Glutamatergic neuron (in vitro differentiated cells): Measurements from ENCODE around the gene CEPT1. TPM values are rescaled to one million over a fixed set of nuclear protein-coding genes. Genes with fewer than 3 reads are reported as not detected.

Experiments used
- DNase-seq: peaks from one replicate; pipeline ENCODE4 v3.0.0; 2022
- H3K27ac Mint-ChIP-seq: one replicate; pipeline ENCODE4 v1.8.0; 2020; ENCODE audit warnings: mild to moderate bottlenecking, mixed read lengths, inconsistent platforms; ENCODE audit not compliant: unreplicated experiment
- H3K27me3 Mint-ChIP-seq: one replicate; pipeline ENCODE4 v1.8.0; 2020; ENCODE audit warnings: mild to moderate bottlenecking, moderate library complexity, mixed read lengths, inconsistent platforms; ENCODE audit not compliant: unreplicated experiment
- H3K36me3 Mint-ChIP-seq: one replicate; pipeline ENCODE4 v1.8.0; 2020; ENCODE audit warnings: mild to moderate bottlenecking, mixed read lengths, inconsistent platforms; ENCODE audit not compliant: unreplicated experiment
- H3K4me1 Mint-ChIP-seq: one replicate; pipeline ENCODE4 v1.8.0; 2020; ENCODE audit warnings: mild to moderate bottlenecking, low read depth, mixed read lengths, inconsistent platforms; ENCODE audit not compliant: unreplicated experiment
- H3K4me3 Mint-ChIP-seq: one replicate; pipeline ENCODE4 v1.8.0; 2020; ENCODE audit warnings: mild to moderate bottlenecking, mixed read lengths, inconsistent platforms; ENCODE audit not compliant: unreplicated experiment
- H3K9me3 Mint-ChIP-seq: one replicate; pipeline ENCODE4 v1.8.0; 2020; ENCODE audit warnings: mild to moderate bottlenecking, moderate library complexity, mixed read lengths, inconsistent platforms; ENCODE audit not compliant: unreplicated experiment
- CTCF ChIP-seq: fragments of 200-600 bp; sonication (generic); IDR thresholded peaks from one replicate; pipeline ENCODE4 v1.5.0; 2021; ENCODE audit not compliant: partially characterized antibody, unreplicated experiment
- total RNA-seq: library from RNA; stranded (reverse); fragmentation: NEBNext Ultra II Directional; extraction: Animal tissue kit (Norgen Biotek cat#: 25700); gene quantifications from one replicate; pipeline ENCODE4 v1.2.1, GENCODE V29; 2021; ENCODE audit not compliant: unreplicated experiment

Gene CEPT1
- total RNA-seq, 1 donor from 2014 or later: 35.6 TPM

GRCh38 chr1:111183308-111184069, 43.5 kb downstream of the CEPT1 start:
- no peak overlapping the region for H3K27ac Mint-ChIP-seq

GRCh38 chr1:111184663-111185062, 44.6 kb downstream of the CEPT1 start:
- Mint-ChIP-seq H3K27me3 (peaks cover 1% of the 10 kb centered on the region), H3K9me3 (no peaks in the 10 kb centered on the region), H3K4me3 (no peak overlapping the region), H3K36me3 (peaks cover 15% of the 10 kb centered on the region), H3K4me1 (no peaks in the 10 kb centered on the region), H3K27ac (no peak overlapping the region)
- no peak for TF ChIP-seq CTCF
- no peak for DNase-seq

More at GRCh38 chr1:111183308-111184069, 43.5 kb downstream of the CEPT1 start:
- peaks cover 10% of the 10 kb centered on the region for H3K36me3 Mint-ChIP-seq
- no peak for DNase-seq
- no peaks in the 10 kb centered on the region for H3K9me3 Mint-ChIP-seq
- peaks cover 1% of the 10 kb centered on the region for H3K27me3 Mint-ChIP-seq
- TF ChIP-seq CTCF: no peak
- H3K4me3 Mint-ChIP-seq: no peak overlapping the region
- no peaks in the 10 kb centered on the region for H3K4me1 Mint-ChIP-seq

- Mint-ChIP-seq H3K27me3 (peaks cover 1% of the 10 kb centered on the region), H3K27ac (no peak overlapping the region), H3K4me3 (no peak overlapping the region), H3K9me3 (no peaks in the 10 kb centered on the region), H3K4me1 (peaks cover 7% of the 10 kb centered on the region), H3K36me3 (peaks cover 8% of the 10 kb centered on the region)
- TF ChIP-seq CTCF: no peak
- no peak for DNase-seq
Observed at GRCh38 chr1:111190931-111191451, 51.0 kb downstream of the CEPT1 start.

- Mint-ChIP-seq H3K4me1 (peaks cover 7% of the 10 kb centered on the region), H3K27me3 (peaks cover 3% of the 10 kb centered on the region), H3K36me3 (peaks cover 8% of the 10 kb centered on the region), H3K27ac (no peak overlapping the region), H3K9me3 (no peaks in the 10 kb centered on the region), H3K4me3 (no peak overlapping the region)
- no peak for TF ChIP-seq CTCF
- DNase-seq: no peak
Observed at GRCh38 chr1:111191496-111191895, 51.5 kb downstream of the CEPT1 start.

- Mint-ChIP-seq H3K9me3 (no peaks in the 10 kb centered on the region), H3K4me1 (peaks cover 7% of the 10 kb centered on the region), H3K27me3 (peaks cover 3% of the 10 kb centered on the region), H3K36me3 (peaks cover 8% of the 10 kb centered on the region), H3K4me3 (no peak overlapping the region), H3K27ac (no peak overlapping the region)
- no peak for TF ChIP-seq CTCF
- no peak for DNase-seq
Observed at GRCh38 chr1:111192074-111192473, 52.1 kb downstream of the CEPT1 start.
